Stimulated activated CD8-positive, alpha-beta memory T cell treated with anti-CD3 and anti-CD28 coated beads, Interleukin-7, amount 100 ng/mL, for 4 hours (primary cell): ENCODE data around the gene PAPPA.

Experiments
- DNase-seq, 2 donors: peaks; one replicate each; pipeline ENCODE4 v3.0.0-alpha.2; 2020; ENCODE audit warnings: low read depth in 2 of 2

The PAPPA gene

GRCh38 chr9:116382053-116382452 lies 228.5 kb downstream of the PAPPA start:
- no peak for DNase-seq

GRCh38 chr9:116383133-116383532 lies 229.5 kb downstream of the PAPPA start:
- no peak for DNase-seq

GRCh38 chr9:116383936-116384335 lies 230.3 kb downstream of the PAPPA start:
- no peak for DNase-seq

- DNase-seq, result no peak
Observed at GRCh38 chr9:116387934-116388698, 234.5 kb downstream of the PAPPA start.

- DNase-seq, result no peak
Observed at GRCh38 chr9:116389541-116390302, 236.1 kb downstream of the PAPPA start.

- no peak for DNase-seq
Observed at GRCh38 chr9:116390303-116391228, 237.0 kb downstream of the PAPPA start.

GRCh38 chr9:116391306-116391900 lies 237.8 kb downstream of the PAPPA start:
- no peak for DNase-seq

GRCh38 chr9:116393198-116393597 lies 239.6 kb downstream of the PAPPA start:
- no peak for DNase-seq

GRCh38 chr9:116394070-116394469 lies 240.5 kb downstream of the PAPPA start:
- no peak for DNase-seq

- no peak for DNase-seq
Observed at GRCh38 chr9:116394894-116395698, 241.5 kb downstream of the PAPPA start.

GRCh38 chr9:116395699-116396037 lies 242.1 kb downstream of the PAPPA start:
- no peak for DNase-seq

GRCh38 chr9:116403171-116403570 lies 249.6 kb downstream of the PAPPA start:
- no peak for DNase-seq

GRCh38 chr9:116404228-116404627 lies 250.6 kb downstream of the PAPPA start:
- no peak for DNase-seq

- no peak for DNase-seq
Observed at GRCh38 chr9:116405321-116405720, 251.7 kb downstream of the PAPPA start.

- DNase-seq, result no peak
Observed at GRCh38 chr9:116406469-116406868, 252.9 kb downstream of the PAPPA start.

GRCh38 chr9:116409129-116409528 lies 255.5 kb downstream of the PAPPA start:
- no peak for DNase-seq

GRCh38 chr9:116409638-116410037 lies 256.0 kb downstream of the PAPPA start:
- DNase-seq, result no peak

- no peak for DNase-seq
Observed at GRCh38 chr9:116411506-116411905, 257.9 kb downstream of the PAPPA start.

- no peak for DNase-seq
Observed at GRCh38 chr9:116414374-116414773, 260.8 kb downstream of the PAPPA start.

- DNase-seq, result no peak
Observed at GRCh38 chr9:116416421-116416820, 262.8 kb downstream of the PAPPA start.

GRCh38 chr9:116417464-116417863 lies 263.9 kb downstream of the PAPPA start:
- no peak for DNase-seq
